ENCODE data around the gene GRIK4. TPM values are rescaled to one million over a fixed set of nuclear protein-coding genes. Genes with fewer than 3 reads are reported as not detected.

GRIK4 gene
- total RNA-seq, 1 donor from 2014 or later, result not detected

- H3K36me3 ChIP-seq, result no peaks in the 10 kb centered on the region
- H3K4me1 ChIP-seq, result no peaks in the 10 kb centered on the region
- intact Hi-C loops (cut with DNase I), result no loop called here
- TF ChIP-seq CTCF (IDR thresholded peaks at IDR 0.05), result no peak
- peaks cover 0 to 8% of the 10 kb centered on the region in 2 donors for H3K9me3 ChIP-seq
- H3K27ac ChIP-seq, result no peak overlapping the region
- H3K27me3 ChIP-seq, result no peaks in the 10 kb centered on the region
- no peak for DNase-seq (ENCODE audit: low spot score in 2 of 2)
- no peak overlapping the region for H3K4me3 ChIP-seq
Observed at GRCh38 chr11:120708511-120709183, 197.1 kb downstream of the GRIK4 start.

- Histone ChIP-seq H3K9me3 (peaks cover 0 to 8% of the 10 kb centered on the region in 2 donors), H3K36me3 (no peaks in the 10 kb centered on the region), H3K27me3 (no peaks in the 10 kb centered on the region), H3K4me1 (no peaks in the 10 kb centered on the region), H3K27ac (no peak overlapping the region), H3K4me3 (no peak overlapping the region)
- DNase-seq (ENCODE audit: low spot score in 2 of 2), result no peak
- intact Hi-C loops (cut with DNase I), result no loop called here
- TF ChIP-seq CTCF (IDR thresholded peaks at IDR 0.05), result no peak
Observed at GRCh38 chr11:120709808-120710207, 198.3 kb downstream of the GRIK4 start.

GRCh38 chr11:120710354-120711131 lies 199.0 kb downstream of the GRIK4 start:
- no peak overlapping the region for H3K27ac ChIP-seq
- TF ChIP-seq CTCF (IDR thresholded peaks at IDR 0.05), result no peak
- no peak overlapping the region for H3K4me3 ChIP-seq
- intact Hi-C loops (cut with DNase I), result no loop called here
- H3K27me3 ChIP-seq, result no peaks in the 10 kb centered on the region
- H3K9me3 ChIP-seq, result peaks cover 0 to 8% of the 10 kb centered on the region in 2 donors
- no peaks in the 10 kb centered on the region for H3K36me3 ChIP-seq
- no peak for DNase-seq (ENCODE audit: low spot score in 2 of 2)
- no peaks in the 10 kb centered on the region for H3K4me1 ChIP-seq

GRCh38 chr11:120712014-120712413 lies 200.5 kb downstream of the GRIK4 start:
- Histone ChIP-seq H3K36me3 (no peaks in the 10 kb centered on the region), H3K27me3 (no peaks in the 10 kb centered on the region), H3K4me3 (no peak overlapping the region), H3K4me1 (no peaks in the 10 kb centered on the region), H3K27ac (no peak overlapping the region), H3K9me3 (peaks cover 0 to 6% of the 10 kb centered on the region in 2 donors)
- TF ChIP-seq CTCF (IDR thresholded peaks at IDR 0.05), result no peak
- intact Hi-C loops (cut with DNase I), result no loop called here
- no peak for DNase-seq (ENCODE audit: low spot score in 2 of 2)

- no peak for DNase-seq (ENCODE audit: low spot score in 2 of 2)
- Histone ChIP-seq H3K27me3 (no peaks in the 10 kb centered on the region), H3K4me1 (no peaks in the 10 kb centered on the region), H3K27ac (no peak overlapping the region), H3K4me3 (no peak overlapping the region), H3K36me3 (no peaks in the 10 kb centered on the region), H3K9me3 (no peaks in the 10 kb centered on the region)
- intact Hi-C loops (cut with DNase I), result no loop called here
- TF ChIP-seq CTCF (IDR thresholded peaks at IDR 0.05), result no peak
Observed at GRCh38 chr11:120712881-120713280, 201.3 kb downstream of the GRIK4 start.
